ENCODE data around the gene NUP43.
"Not testable (repeated sequence)": the region's sequence is repeated elsewhere in the genome, so short reads cannot be mapped to it uniquely, and the experiment has no call there.

DNA sequence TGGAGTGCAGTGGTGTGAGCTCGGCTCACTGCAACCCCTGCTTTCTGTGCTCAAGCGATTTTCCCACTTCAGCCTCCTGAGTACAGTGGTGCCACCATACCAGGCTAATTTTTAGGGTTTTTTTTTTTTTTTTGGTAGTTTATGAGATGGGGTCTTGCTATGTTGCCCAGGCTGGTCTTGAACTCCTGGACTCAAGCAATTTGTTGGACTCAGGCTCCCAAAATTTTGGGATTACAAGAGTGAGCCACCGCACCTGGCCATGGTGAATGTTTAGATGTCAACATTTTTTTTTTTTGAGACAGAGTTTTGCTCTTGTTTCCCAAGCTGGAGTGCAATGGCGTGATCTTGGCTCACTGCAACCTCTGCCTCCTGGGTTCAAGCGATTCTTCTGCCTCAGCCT is 5.6 kb upstream of the NUP43 start:
- not testable (repeated sequence) for TF ChIP-seq EZH2 (IDR thresholded peaks at IDR 0.05)
- TF ChIP-seq, protein P1, sequence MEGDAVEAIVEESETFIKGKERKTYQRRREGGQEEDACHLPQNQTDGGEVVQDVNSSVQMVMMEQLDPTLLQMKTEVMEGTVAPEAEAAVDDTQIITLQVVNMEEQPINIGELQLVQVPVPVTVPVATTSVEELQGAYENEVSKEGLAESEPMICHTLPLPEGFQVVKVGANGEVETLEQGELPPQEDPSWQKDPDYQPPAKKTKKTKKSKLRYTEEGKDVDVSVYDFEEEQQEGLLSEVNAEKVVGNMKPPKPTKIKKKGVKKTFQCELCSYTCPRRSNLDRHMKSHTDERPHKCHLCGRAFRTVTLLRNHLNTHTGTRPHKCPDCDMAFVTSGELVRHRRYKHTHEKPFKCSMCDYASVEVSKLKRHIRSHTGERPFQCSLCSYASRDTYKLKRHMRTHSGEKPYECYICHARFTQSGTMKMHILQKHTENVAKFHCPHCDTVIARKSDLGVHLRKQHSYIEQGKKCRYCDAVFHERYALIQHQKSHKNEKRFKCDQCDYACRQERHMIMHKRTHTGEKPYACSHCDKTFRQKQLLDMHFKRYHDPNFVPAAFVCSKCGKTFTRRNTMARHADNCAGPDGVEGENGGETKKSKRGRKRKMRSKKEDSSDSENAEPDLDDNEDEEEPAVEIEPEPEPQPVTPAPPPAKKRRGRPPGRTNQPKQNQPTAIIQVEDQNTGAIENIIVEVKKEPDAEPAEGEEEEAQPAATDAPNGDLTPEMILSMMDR (IDR thresholded peaks at IDR 0.05), result not testable (repeated sequence)

Data from neural progenitor cell (in vitro differentiated cells).